Mucosa of stomach (tissue), 1 donor: ENCODE measurements around the gene CPTP.
"Not testable (repeated sequence)": the region's sequence is repeated elsewhere in the genome, so short reads cannot be mapped to it uniquely, and the experiment has no call there.

Experiments used
- H3K27me3 ChIP-seq: one replicate; pipeline ENCODE4 v1.7.0; 2013; ENCODE audit warnings: mild to moderate bottlenecking, low read length; ENCODE audit not compliant: control insufficient read depth, insufficient read depth
- H3K36me3 ChIP-seq: one replicate; pipeline ENCODE4 v1.7.0; 2013; ENCODE audit warnings: low read length; ENCODE audit not compliant: control insufficient read depth, insufficient read depth
- H3K4me1 ChIP-seq: one replicate; pipeline ENCODE4 v1.7.0; 2013; ENCODE audit warnings: mild to moderate bottlenecking, low read length; ENCODE audit not compliant: control insufficient read depth, insufficient read depth
- H3K4me3 ChIP-seq: one replicate; pipeline ENCODE4 v1.7.0; 2013; ENCODE audit warnings: low read length
- H3K9ac ChIP-seq: one replicate; pipeline ENCODE4 v1.7.0; 2013; ENCODE audit warnings: mild to moderate bottlenecking, low read length, moderate library complexity
- H3K9me3 ChIP-seq: one replicate; pipeline ENCODE4 v1.7.0; 2013; ENCODE audit warnings: mild to moderate bottlenecking, low read length, moderate library complexity; ENCODE audit not compliant: control insufficient read depth
- donor health status: Pancreatic carcinoma.

CPTP gene

DNA sequence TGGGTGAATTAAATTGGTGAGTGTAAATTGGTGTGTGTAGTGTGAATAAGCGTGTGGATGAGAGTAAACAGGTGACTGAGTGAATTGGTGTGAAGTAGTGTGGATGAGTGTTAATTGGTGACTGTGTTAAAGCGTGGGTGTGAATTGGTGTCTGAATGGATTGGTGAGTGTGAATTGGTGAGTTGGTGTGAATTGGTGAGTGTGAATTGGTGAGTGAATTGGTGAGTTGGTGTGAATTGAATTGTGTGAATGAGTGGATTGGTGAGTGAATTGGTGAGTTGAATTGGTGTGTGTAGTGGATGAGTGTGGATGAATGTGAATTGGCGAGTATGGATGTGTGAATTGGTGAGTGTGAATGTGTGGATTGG lies 42.1 kb downstream of the CPTP start:
- Histone ChIP-seq H3K4me1 (peaks cover 3% of the 10 kb centered on the region), H3K27me3 (no peaks in the 10 kb centered on the region), H3K9me3 (no peaks in the 10 kb centered on the region), H3K9ac (no peak overlapping the region), H3K4me3 (no peak overlapping the region), H3K36me3 (no peaks in the 10 kb centered on the region)

DNA sequence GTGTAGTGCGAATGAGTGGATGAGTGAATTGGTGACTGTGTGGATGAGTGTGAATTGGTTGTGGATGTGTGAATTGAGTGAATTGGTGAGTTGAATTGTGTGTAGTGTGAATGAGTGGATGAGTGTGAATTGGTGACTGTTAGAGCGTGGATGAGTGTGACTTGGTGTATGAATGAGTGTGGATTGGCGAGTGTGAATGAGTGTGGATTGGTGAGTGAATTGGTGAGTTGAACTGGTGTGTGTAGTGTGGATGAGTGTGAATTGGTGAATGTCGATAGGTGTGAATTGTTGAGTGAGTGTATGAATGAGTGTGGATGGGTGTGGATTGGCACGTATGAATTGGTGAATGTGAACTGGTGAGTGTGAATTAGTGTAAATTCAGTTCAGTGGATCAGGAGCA lies 42.7 kb downstream of the CPTP start:
- H3K4me1 ChIP-seq: peaks cover 9% of the 10 kb centered on the region

DNA sequence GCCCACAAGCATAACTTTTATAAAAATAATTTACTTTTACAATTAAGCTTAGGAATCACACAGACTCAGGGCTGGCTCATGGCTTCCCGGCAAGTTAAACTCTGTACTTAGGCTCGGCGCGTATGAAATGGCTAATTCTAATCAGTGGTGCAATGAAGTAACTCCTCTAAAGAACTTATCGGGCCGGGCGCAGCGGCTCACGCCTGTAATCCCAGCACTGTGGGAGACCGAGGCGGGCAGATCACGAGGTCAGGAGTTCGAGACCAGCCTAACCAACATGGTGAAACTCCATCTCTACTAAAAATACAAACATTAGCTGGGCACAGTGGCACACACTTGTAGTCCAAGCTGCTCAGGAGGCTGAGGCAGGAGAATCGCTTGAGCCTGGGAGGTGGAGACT lies 45.5 kb downstream of the CPTP start:
- H3K4me1 ChIP-seq: peaks cover 23% of the 10 kb centered on the region
- H3K9me3 ChIP-seq, H3K9ac ChIP-seq, H3K4me3 ChIP-seq, H3K27me3 ChIP-seq, H3K36me3 ChIP-seq: not testable (repeated sequence)

More for the DNA sequence above, 42.7 kb downstream of the CPTP start:
- Histone ChIP-seq H3K9me3 (no peaks in the 10 kb centered on the region), H3K9ac (no peak overlapping the region), H3K36me3 (no peaks in the 10 kb centered on the region), H3K27me3 (no peaks in the 10 kb centered on the region), H3K4me3 (no peak overlapping the region)

DNA sequence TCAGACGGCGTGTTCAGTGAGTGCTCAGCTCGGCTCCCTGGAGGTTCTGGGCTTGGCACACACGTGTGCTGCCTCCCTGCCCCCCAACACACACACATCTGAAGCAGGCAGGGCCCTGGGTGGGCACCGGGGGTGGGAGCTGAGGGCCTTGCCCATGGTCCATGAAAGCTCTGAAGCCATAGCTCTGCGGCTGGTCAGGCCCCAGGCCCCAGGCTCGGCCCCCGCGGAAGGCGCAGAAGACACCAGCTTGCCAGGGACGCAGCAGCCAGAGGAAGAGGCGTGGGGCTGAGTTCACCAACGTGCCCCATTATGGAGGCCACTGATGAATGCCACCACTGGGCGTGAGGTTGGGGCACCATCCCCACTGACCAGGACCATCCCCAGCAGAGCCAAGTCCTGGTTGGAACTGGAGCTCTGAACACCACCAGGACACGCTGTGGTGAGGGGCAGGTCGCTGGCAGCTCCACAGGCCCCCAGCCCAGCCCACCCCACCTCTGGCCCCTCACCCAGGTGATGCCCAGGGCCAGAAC lies 46.2 kb downstream of the CPTP start:
- Histone ChIP-seq H3K27me3 (no peaks in the 10 kb centered on the region), H3K9ac (no peak overlapping the region), H3K4me3 (no peak overlapping the region), H3K9me3 (no peaks in the 10 kb centered on the region), H3K36me3 (no peaks in the 10 kb centered on the region), H3K4me1 (peaks cover 24% of the 10 kb centered on the region)

DNA sequence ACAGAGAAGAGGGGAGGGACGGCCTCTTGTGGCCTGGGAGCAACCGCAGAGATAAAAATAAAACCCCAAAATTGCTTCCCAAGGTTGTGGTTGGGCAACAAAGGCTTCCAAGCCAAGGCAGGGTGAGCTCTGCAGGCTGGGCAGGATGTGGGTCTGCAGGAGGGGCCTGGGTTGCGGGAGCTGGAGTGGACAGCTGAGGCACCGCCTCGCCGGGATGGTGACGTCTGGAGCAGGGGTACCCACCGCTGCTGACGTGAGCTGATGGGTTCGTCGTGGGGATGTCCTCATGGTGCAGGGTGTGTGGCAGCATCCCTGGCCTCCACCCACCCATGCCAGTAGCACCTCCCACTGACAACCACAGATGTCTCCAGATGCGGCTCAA lies 46.8 kb downstream of the CPTP start:
- Histone ChIP-seq H3K4me3 (no peak overlapping the region), H3K36me3 (no peaks in the 10 kb centered on the region), H3K27me3 (no peaks in the 10 kb centered on the region), H3K4me1 (peaks cover 29% of the 10 kb centered on the region), H3K9ac (no peak overlapping the region), H3K9me3 (no peaks in the 10 kb centered on the region)

DNA sequence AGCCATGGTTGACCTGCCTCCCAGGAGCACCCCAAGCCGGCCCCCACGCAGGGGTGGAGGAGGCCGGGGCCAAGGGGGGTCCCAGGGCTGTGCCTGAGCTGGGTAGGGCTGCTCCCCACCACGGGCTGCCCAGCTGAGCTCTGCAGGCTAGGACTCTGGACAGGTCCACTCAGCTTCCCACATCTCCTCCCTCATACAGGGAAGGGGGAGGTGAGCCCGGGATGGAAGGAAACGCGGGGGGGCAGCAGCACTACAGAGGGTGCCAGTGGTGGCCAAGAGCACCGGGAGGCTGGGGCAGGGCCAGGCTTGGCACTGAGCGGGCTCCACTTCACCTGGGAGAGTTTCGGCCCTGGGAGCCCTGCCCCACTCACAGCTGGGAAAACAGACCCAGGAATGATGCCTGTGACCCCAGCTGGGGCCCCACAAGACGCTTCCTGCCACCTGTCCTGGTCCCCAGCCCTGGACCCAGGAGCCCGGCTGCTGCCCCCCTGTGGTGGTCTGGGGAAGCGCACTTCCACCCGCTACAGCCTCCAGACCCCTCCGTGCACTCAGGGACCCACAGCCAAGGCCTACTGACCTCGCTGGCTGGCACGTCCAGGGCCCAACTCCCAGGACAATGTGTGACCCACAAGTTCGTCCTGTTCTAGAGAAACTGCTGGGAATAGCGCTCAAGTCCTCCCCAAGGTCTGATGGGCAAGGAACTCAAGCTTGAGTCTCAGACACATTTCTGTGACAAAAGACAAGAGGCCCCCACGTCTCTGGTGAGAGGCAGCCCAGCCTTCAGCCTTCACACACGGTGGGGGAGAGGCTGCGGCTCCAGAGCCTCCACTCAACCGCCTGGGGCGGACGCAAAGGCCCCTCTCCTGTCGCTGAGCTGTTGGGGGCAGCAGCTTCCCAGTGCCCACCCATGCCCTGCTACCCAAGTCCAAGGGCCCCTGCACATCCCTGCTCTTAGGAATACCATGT lies 47.4 kb downstream of the CPTP start:
- H3K9ac ChIP-seq: no peak overlapping the region
- peaks cover 29% of the 10 kb centered on the region for H3K4me1 ChIP-seq
- H3K27me3 ChIP-seq: no peaks in the 10 kb centered on the region
- no peaks in the 10 kb centered on the region for H3K36me3 ChIP-seq
- no peak overlapping the region for H3K4me3 ChIP-seq
- H3K9me3 ChIP-seq: no peaks in the 10 kb centered on the region

DNA sequence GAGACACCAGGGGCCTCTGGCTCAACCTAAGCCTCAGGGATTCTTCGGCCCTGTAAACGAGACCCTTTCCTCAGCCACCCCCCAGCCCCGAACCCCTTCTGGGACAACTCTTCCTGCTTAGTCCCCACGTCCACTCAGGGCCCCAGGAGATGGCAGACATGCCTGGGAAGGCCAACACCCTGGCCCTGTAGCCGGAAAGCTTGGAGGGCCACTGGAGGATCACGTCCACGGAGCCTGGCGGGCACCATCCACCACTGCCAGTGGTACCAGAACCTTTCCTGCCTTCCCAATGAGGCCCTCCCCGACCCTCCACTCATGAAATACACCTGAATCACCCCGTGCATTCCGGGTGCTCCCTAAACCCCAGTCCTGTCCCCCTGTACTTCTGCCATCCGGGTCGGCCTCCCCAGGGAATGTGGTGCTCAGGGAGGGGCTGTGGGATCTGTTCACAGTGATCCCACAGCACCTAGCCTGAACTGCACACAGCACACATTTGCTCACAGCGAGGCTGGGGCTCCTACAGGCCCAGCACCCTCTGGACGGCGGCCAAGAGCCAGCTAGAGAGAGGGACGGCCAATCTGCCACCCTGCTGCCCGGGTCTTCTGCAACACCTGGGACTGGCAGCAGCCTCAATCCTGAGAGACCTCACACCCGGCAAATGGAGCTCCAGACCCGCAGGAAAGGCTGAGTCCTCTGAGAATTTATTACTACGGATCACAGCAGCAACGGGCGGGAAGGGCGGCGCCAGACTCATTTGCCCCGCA lies 48.6 kb downstream of the CPTP start:
- H3K4me3 ChIP-seq: no peak overlapping the region
- H3K9me3 ChIP-seq: no peaks in the 10 kb centered on the region
- no peaks in the 10 kb centered on the region for H3K27me3 ChIP-seq
- H3K9ac ChIP-seq: no peak overlapping the region
- peaks cover 29% of the 10 kb centered on the region for H3K4me1 ChIP-seq
- H3K36me3 ChIP-seq: no peaks in the 10 kb centered on the region

DNA sequence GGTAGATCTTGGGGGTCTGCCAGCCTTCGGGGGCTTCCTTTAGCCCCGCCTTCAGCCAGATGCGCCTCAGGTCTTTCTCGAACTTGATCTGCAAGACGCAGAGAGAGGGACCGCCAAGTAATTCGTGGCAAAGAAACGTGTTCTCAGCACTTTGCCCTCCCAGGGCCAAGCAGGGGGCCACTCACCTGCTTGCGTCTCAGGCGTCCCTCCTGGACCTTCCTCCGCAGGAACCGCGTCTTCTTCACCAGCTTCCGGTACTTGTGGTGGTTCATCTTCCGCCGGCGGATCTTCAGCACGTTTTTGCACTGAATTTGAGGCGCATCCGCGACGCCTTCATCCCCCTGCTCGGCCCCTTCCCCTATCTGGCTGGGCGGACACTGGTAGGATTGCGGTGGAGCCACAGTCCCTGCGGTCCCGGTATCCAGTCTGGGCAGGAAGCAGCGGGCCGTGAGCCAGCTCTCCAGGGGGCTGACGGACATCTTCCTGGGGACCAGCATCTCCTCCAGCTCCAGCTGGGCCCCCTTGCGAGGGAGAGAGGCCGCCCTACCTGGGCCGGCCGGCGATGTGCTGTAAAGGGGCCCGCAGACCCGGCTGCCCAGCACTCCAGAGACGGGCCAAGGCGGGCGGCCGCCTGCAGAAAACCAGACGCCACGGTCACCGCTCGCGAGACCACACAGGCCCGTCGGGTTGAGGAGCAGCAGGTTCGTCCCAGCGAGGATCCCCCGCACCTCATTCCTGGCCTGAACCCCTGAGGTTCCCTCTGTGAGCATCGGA lies 49.4 kb downstream of the CPTP start:
- H3K9me3 ChIP-seq: no peaks in the 10 kb centered on the region
- no peaks in the 10 kb centered on the region for H3K27me3 ChIP-seq
- H3K4me3 ChIP-seq: peak overlapping the region; percentile 74
- H3K36me3 ChIP-seq: no peaks in the 10 kb centered on the region
- peak overlapping the region; percentile 92 for H3K9ac ChIP-seq
- H3K4me1 ChIP-seq: peaks cover 29% of the 10 kb centered on the region

DNA sequence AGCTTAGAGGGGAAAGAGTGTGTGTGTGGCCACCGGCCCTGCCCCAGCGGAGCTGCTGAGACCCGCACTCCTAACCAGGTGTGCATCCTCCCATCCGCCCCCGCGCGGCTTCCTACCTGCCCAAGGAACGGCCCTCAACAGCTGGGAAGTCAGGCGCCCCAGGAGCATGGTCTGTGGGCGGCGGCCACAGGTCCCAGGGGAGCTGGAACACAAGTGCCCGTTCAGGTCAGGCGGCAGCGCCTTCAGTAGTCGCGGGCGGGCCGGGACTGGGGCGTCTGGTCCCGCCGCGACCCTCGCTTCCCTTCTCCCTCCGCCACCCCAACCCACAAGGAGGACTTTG lies 50.0 kb downstream of the CPTP start:
- Histone ChIP-seq H3K4me1 (peaks cover 29% of the 10 kb centered on the region), H3K4me3 (peak overlapping the region; percentile 74), H3K9ac (peak overlapping the region; percentile 92), H3K9me3 (no peaks in the 10 kb centered on the region), H3K36me3 (no peaks in the 10 kb centered on the region), H3K27me3 (no peaks in the 10 kb centered on the region)

DNA sequence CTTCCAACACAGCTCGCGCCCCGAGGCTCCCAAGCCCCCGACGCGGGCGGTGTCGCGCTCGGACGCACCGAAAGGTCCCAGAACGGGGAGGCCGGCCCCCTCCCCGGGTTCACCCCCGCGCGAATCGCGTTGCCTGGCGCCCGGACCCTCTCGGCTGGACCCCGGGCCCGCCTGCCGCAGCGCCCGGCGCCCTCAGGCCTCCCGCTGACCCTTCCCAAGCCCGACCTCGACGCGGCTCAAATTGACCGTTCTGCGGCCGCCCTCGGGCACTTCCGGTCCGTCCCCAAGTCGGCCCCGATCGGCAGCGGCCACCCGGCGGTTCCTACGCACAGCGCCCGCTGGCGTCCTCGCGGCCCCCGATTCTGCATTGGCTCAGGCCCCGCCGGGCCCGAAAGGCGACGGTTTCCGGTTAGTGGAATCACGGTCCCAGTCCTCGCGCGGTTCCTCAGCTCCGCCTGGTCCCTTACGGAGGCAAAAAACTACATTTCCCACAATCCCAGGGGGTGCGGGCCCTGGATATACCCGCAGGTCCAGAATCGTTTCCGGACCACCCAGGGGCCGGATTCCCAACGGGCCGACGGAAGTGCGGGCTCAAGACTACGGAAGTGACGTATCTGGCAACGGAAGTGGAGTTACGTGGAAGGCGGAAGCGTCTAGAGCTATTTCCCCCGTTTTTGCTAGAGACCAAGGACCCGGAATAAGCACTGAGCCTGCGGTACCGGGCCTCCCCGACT lies 50.5 kb downstream of the CPTP start, which contains the start of gene AURKAIP1:
AURKAIP1 (minus strand) TSS at position 279 of the 734 bp plus-strand sequence. CDS start 451 bp downstream, outside the sequence.
- Histone ChIP-seq H3K4me3 (peak within 1 kb of the TSS; percentile 80), H3K9me3 (no peaks in the 10 kb centered on the region), H3K36me3 (no peaks in the 10 kb centered on the region), H3K9ac (peak within 1 kb of the TSS; percentile 92), H3K27me3 (no peaks in the 10 kb centered on the region), H3K4me1 (peaks cover 29% of the 10 kb centered on the region)

DNA sequence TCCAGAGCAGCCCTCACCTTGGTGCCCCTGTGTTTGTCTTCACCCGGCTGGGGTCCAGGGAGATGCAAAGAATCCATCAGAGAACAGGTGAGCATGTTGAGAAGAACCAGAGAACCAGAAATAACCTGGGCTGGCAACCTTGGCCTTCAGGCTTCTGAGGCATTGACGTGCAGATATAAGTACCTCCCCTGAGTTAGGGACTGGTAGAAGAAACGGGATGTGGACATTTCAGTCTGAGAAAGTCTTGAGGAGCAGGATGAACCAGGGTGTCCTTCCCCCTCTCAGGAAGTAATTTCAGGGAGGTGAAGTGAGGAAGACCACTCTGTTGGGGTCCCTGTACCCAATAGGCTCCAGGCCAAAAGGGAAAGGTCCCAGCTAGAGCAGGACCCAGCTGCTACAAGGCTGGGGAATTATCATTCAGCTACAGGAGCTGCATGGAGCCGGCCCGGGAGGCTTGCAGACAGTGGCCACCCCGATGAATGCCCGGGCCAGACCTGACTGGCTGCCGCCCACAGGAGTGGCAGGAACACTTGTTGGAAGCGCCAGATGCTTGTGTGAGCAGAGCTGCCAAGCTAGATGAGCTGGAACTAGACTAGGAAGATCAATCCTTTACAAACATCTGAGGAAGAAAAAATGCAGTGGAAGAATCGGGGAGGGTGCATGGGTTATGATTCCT lies 52.1 kb downstream of the CPTP start:
- Histone ChIP-seq H3K4me3 (no peak overlapping the region), H3K9ac (peak overlapping the region; percentile 92)

More for the DNA sequence above, 52.1 kb downstream of the CPTP start:
- Histone ChIP-seq H3K4me1 (peaks cover 26% of the 10 kb centered on the region), H3K36me3 (no peaks in the 10 kb centered on the region), H3K27me3 (no peaks in the 10 kb centered on the region), H3K9me3 (no peaks in the 10 kb centered on the region)
